ENCODE data around the gene CBR1. TPM values are rescaled to one million over a fixed set of nuclear protein-coding genes. Genes with fewer than 3 reads are reported as not detected.
A peak's percentile ranks its signal among the peaks of the same experiment; 100 is the strongest.
"Not testable (repeated sequence)": the region's sequence is repeated elsewhere in the genome, so short reads cannot be mapped to it uniquely, and the experiment has no call there.

The CBR1 gene
- total and polyA plus RNA-seq, 2 donors (not counting 1 experiment from before 2014, with no cell fraction given) = 12.4 to 14.4 TPM

GRCh38 chr21:36073911-36074310 lies 4.1 kb downstream of the CBR1 start:
- peaks cover 59% of the 10 kb centered on the region for H3K4me1 Mint-ChIP-seq

GRCh38 chr21:36075171-36075570 lies 5.3 kb downstream of the CBR1 start:
- H3K9ac ChIP-seq (ENCODE audit: low read length) = no peak overlapping the region
- H3K9me3 ChIP-seq (ENCODE audit: control extremely low read depth in 1 of 3, control insufficient read depth in 2 of 3, insufficient read depth in 1 of 3, low read length in 2 of 3) = peaks cover 0 to 3% (median 0%) of the 10 kb centered on the region in 3 donors
- TF ChIP-seq EZH2 (IDR thresholded peaks at IDR 0.05; ENCODE audit: borderline replicate concordance, insufficient read depth, low read depth, low read length, poor library complexity, severe bottlenecking) (no peak), CTCF (IDR thresholded peaks at IDR 0.05) (no peak)
- H3K27me3 ChIP-seq (replicated peaks in 1 of 4; ENCODE audit: control extremely low read depth in 1 of 4, control insufficient read depth in 3 of 4, insufficient read depth in 4 of 4, low read length in 3 of 4) = no peaks in the 10 kb centered on the region
- ChIA-PET POLR2A (no interaction called here), CTCF (interaction anchor here (0.6 kb wide), 1 partner anchor 14 kb away, joined by 5 read pairs; no protein-coding TSS in a partner anchor)
- no peak overlapping the region for H3K4me3 ChIP-seq (ENCODE audit: control extremely low read depth in 1 of 5, extremely low read depth in 1 of 5, insufficient read depth in 1 of 5, low read depth in 2 of 5, low read length in 4 of 5)
- Mint-ChIP-seq H3K27me3 (no peaks in the 10 kb centered on the region), H3K27ac (peak overlapping the region; percentile 47), H3K9me3 (ENCODE audit: insufficient read depth) (no peaks in the 10 kb centered on the region), H3K4me3 (no peak overlapping the region), H3K4me1 (peaks cover 60% of the 10 kb centered on the region)
- 100% methylated on average over 1 of the region's 3 CpGs for WGBS (ENCODE audit: insufficient coverage)
- peaks cover 0 to 16% of the 10 kb centered on the region in 2 experiments for H3K36me3 ChIP-seq (replicated peaks in 1 of 2; ENCODE audit: control extremely low read depth in 1 of 2, control insufficient read depth in 1 of 2, extremely low read depth in 1 of 2, insufficient read depth in 2 of 2, low read length in 1 of 2)
- DNase-seq = no peak
- peaks cover 29 to 40% of the 10 kb centered on the region in 2 donors for H3K4me1 ChIP-seq (ENCODE audit: control insufficient read depth in 2 of 2, insufficient read depth in 2 of 2, low read length in 2 of 2)
- H2AFZ ChIP-seq (ENCODE audit: insufficient read depth, low read depth, low read length, poor library complexity, severe bottlenecking) = no peak overlapping the region
- no peaks in the 10 kb centered on the region for H3K79me2 ChIP-seq (ENCODE audit: control insufficient read depth, insufficient read depth, low read length)
- no peak overlapping the region for H3K4me2 ChIP-seq (replicated peaks; ENCODE audit: low read depth, low read length, poor library complexity, severe bottlenecking)
- no peaks in the 10 kb centered on the region for H4K20me1 ChIP-seq (ENCODE audit: control insufficient read depth, insufficient read depth, low read length, poor library complexity, severe bottlenecking)
- no peak for ATAC-seq (ENCODE audit: low read depth)
- no peak overlapping the region for H3K27ac ChIP-seq (ENCODE audit: low read length in 2 of 2)
- intact Hi-C loops (cut with micrococcal nuclease) = loop anchor here (5.0 kb wide), 1 partner anchor 143 kb away; no protein-coding TSS in a partner anchor

More at GRCh38 chr21:36073911-36074310, 4.1 kb downstream of the CBR1 start:
- 88% methylated on average over 2 of the region's 5 CpGs for WGBS (ENCODE audit: insufficient coverage)
- H3K79me2 ChIP-seq (ENCODE audit: control insufficient read depth, insufficient read depth, low read length); H3K27ac ChIP-seq (ENCODE audit: low read length in 2 of 2); DNase-seq; H3K27me3 ChIP-seq (replicated peaks in 1 of 4; ENCODE audit: control extremely low read depth in 1 of 4, control insufficient read depth in 3 of 4, insufficient read depth in 4 of 4, low read length in 3 of 4); H3K4me3 ChIP-seq (ENCODE audit: control extremely low read depth in 1 of 5, extremely low read depth in 1 of 5, insufficient read depth in 1 of 5, low read depth in 2 of 5, low read length in 4 of 5); H3K4me2 ChIP-seq (replicated peaks; ENCODE audit: low read depth, low read length, poor library complexity, severe bottlenecking); H3K27ac Mint-ChIP-seq; intact Hi-C loops (cut with micrococcal nuclease); H3K4me3 Mint-ChIP-seq; ATAC-seq (ENCODE audit: low read depth); H4K20me1 ChIP-seq (ENCODE audit: control insufficient read depth, insufficient read depth, low read length, poor library complexity, severe bottlenecking); H3K9me3 Mint-ChIP-seq (ENCODE audit: insufficient read depth); H3K9me3 ChIP-seq (ENCODE audit: control extremely low read depth in 1 of 3, control insufficient read depth in 2 of 3, insufficient read depth in 1 of 3, low read length in 2 of 3); H3K27me3 Mint-ChIP-seq; H2AFZ ChIP-seq (ENCODE audit: insufficient read depth, low read depth, low read length, poor library complexity, severe bottlenecking); H3K9ac ChIP-seq (ENCODE audit: low read length): not testable (repeated sequence)
- CTCF ChIA-PET = interaction anchor here (1.2 to 1.5 kb wide), 2 partner anchors 38 to 51 kb away, joined by 3 to 4 read pairs; no protein-coding TSS in a partner anchor
- Histone ChIP-seq H3K36me3 (replicated peaks in 1 of 2; ENCODE audit: control extremely low read depth in 1 of 2, control insufficient read depth in 1 of 2, extremely low read depth in 1 of 2, insufficient read depth in 2 of 2, low read length in 1 of 2) (peaks cover 0 to 16% of the 10 kb centered on the region in 2 experiments), H3K4me1 (ENCODE audit: control insufficient read depth in 2 of 2, insufficient read depth in 2 of 2, low read length in 2 of 2) (peaks cover 32 to 42% of the 10 kb centered on the region in 2 donors)
- POLR2A ChIA-PET = interaction anchor here (0.5 to 0.7 kb wide), 2 partner anchors 65 to 190 kb away, joined by 3 read pairs; no protein-coding TSS in a partner anchor

Data from B cell (primary cell).